ENCODE results near the gene MFSD2A. TPM values are rescaled to one million over a fixed set of nuclear protein-coding genes. Genes with fewer than 3 reads are reported as not detected.

The MFSD2A gene
- total and polyA plus RNA-seq, 10 of the 15 experiments (the other 5 are each of a cell fraction or from before 2014, with no cell fraction given): 0.84 to 30.1 (median 15.2) TPM

DNA sequence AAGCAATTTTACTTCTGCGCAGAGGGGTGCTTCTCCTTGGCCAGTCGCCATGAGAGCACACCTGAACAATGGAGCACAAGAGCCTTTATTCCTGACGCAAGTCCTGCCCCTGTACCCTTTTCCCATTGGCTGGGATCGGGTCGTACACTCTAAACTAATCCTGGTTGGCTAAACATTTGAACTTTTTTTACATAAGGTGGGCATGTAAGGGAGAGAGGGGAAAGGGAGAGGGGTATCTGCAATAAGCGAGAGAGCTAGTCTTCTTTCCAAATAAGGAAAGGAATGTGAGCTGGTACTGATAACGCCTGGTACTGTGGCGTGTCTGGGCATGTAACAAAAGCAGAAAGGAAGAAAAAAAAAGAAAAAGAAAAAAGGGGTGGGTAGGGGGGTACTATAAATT is 21.8 kb downstream of the MFSD2A start:
- H3K36me3 ChIP-seq (ENCODE audit: control insufficient read depth in 2 of 2, insufficient read depth in 2 of 2, low read length in 1 of 2): no peaks in the 10 kb centered on the region
- H3K27ac ChIP-seq (ENCODE audit: control insufficient read depth, insufficient read depth): no peak overlapping the region
- TF ChIP-seq, protein P1, sequence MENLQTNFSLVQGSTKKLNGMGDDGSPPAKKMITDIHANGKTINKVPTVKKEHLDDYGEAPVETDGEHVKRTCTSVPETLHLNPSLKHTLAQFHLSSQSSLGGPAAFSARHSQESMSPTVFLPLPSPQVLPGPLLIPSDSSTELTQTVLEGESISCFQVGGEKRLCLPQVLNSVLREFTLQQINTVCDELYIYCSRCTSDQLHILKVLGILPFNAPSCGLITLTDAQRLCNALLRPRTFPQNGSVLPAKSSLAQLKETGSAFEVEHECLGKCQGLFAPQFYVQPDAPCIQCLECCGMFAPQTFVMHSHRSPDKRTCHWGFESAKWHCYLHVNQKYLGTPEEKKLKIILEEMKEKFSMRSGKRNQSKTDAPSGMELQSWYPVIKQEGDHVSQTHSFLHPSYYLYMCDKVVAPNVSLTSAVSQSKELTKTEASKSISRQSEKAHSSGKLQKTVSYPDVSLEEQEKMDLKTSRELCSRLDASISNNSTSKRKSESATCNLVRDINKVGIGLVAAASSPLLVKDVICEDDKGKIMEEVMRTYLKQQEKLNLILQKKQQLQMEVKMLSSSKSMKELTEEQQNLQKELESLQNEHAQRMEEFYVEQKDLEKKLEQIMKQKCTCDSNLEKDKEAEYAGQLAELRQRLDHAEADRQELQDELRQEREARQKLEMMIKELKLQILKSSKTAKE (IDR thresholded peaks at IDR 0.05; ENCODE audit: low read depth, poor library complexity, severe bottlenecking): no peak
- TF ChIP-seq FOXM1 (IDR thresholded peaks at IDR 0.05; ENCODE audit: low read depth, low read length) (no peak), HDGF (IDR thresholded peaks at IDR 0.05) (no peak), IRF4 (IDR thresholded peaks at IDR 0.05; ENCODE audit: low read depth, low read length) (no peak), PAX8 (IDR thresholded peaks at IDR 0.05) (no peak), ZNF384 (IDR thresholded peaks at IDR 0.05; ENCODE audit: borderline replicate concordance, low read depth, low read length) (no peak), DPF2 (IDR thresholded peaks at IDR 0.05) (no peak), HDAC2 (IDR thresholded peaks at IDR 0.05) (no peak), TCF12 (IDR thresholded peaks at IDR 0.05; ENCODE audit: low read depth, low read length) (no peak), POLR2A (IDR thresholded peaks at IDR 0.05; ENCODE audit: low read depth, low read length) (no peak), EZH2 (IDR thresholded peaks at IDR 0.05; ENCODE audit: borderline replicate concordance, control insufficient read depth, low read depth, low read length) (no peak), KAT2A (conservative IDR thresholded peaks at IDR 0.05; ENCODE audit: control insufficient read depth, low read depth, low read length) (no peak), TCF3 (IDR thresholded peaks at IDR 0.05; ENCODE audit: borderline replicate concordance, insufficient read depth, low read depth, low read length) (no peak)
- TF ChIP-seq, protein P2, sequence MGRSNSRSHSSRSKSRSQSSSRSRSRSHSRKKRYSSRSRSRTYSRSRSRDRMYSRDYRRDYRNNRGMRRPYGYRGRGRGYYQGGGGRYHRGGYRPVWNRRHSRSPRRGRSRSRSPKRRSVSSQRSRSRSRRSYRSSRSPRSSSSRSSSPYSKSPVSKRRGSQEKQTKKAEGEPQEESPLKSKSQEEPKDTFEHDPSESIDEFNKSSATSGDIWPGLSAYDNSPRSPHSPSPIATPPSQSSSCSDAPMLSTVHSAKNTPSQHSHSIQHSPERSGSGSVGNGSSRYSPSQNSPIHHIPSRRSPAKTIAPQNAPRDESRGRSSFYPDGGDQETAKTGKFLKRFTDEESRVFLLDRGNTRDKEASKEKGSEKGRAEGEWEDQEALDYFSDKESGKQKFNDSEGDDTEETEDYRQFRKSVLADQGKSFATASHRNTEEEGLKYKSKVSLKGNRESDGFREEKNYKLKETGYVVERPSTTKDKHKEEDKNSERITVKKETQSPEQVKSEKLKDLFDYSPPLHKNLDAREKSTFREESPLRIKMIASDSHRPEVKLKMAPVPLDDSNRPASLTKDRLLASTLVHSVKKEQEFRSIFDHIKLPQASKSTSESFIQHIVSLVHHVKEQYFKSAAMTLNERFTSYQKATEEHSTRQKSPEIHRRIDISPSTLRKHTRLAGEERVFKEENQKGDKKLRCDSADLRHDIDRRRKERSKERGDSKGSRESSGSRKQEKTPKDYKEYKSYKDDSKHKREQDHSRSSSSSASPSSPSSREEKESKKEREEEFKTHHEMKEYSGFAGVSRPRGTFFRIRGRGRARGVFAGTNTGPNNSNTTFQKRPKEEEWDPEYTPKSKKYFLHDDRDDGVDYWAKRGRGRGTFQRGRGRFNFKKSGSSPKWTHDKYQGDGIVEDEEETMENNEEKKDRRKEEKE (IDR thresholded peaks at IDR 0.05): no peak
- TF ChIP-seq, protein P3, sequence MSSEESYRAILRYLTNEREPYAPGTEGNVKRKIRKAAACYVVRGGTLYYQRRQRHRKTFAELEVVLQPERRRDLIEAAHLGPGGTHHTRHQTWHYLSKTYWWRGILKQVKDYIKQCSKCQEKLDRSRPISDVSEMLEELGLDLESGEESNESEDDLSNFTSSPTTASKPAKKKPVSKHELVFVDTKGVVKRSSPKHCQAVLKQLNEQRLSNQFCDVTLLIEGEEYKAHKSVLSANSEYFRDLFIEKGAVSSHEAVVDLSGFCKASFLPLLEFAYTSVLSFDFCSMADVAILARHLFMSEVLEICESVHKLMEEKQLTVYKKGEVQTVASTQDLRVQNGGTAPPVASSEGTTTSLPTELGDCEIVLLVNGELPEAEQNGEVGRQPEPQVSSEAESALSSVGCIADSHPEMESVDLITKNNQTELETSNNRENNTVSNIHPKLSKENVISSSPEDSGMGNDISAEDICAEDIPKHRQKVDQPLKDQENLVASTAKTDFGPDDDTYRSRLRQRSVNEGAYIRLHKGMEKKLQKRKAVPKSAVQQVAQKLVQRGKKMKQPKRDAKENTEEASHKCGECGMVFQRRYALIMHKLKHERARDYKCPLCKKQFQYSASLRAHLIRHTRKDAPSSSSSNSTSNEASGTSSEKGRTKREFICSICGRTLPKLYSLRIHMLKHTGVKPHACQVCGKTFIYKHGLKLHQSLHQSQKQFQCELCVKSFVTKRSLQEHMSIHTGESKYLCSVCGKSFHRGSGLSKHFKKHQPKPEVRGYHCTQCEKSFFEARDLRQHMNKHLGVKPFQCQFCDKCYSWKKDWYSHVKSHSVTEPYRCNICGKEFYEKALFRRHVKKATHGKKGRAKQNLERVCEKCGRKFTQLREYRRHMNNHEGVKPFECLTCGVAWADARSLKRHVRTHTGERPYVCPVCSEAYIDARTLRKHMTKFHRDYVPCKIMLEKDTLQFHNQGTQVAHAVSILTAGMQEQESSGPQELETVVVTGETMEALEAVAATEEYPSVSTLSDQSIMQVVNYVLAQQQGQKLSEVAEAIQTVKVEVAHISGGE (CRISPR knock-in tag; IDR thresholded peaks at IDR 0.05): no peak
- CTCF ChIA-PET: interaction anchor here (0.9 to 11.5 kb wide), 6 partner anchors 9 to 834 kb away, joined by 3 to 185 read pairs (median 6); no protein-coding TSS in a partner anchor
- RAD21 ChIA-PET (ENCODE audit: unreplicated experiment): interaction anchor here (1.1 to 2.7 kb wide), 6 partner anchors 19 to 362 kb away, joined by 3 to 17 read pairs (median 4); no protein-coding TSS in a partner anchor
- POLR2A ChIA-PET: interaction anchor here (0.7 to 1.0 kb wide), 3 partner anchors 16 to 106 kb away, joined by 3 to 5 read pairs (median 3); no protein-coding TSS in a partner anchor
- intact Hi-C loops (cut with micrococcal nuclease; ENCODE audit: unreplicated experiment) (no loop called here), in situ Hi-C loops (cut with MboI) (no loop called here)
- FAIRE-seq: no peak
- WGBS (ENCODE audit: insufficient coverage, insufficient replicate concordance, low lambda C conversion rate, missing lambda C conversion rate): 70% methylated on average over 8 of the region's 8 CpGs
- BruUV-seq (replicated peaks): no TSS peak
- ATAC-seq: no peak; the same call in 2 of the 3 replicates
- H3K9ac ChIP-seq (ENCODE audit: control insufficient read depth, insufficient read depth, low read length): no peak overlapping the region
- no peak overlapping the region for H3K4me2 ChIP-seq (ENCODE audit: control insufficient read depth, insufficient read depth)
- H3K4me3 ChIP-seq: no peak overlapping the region
- H3K27me3 ChIP-seq (replicated peaks in 1 of 2; ENCODE audit: control insufficient read depth in 2 of 2, insufficient read depth in 2 of 2, low read length in 1 of 2): no peaks in the 10 kb centered on the region
- H3K4me1 ChIP-seq (ENCODE audit: control insufficient read depth, insufficient read depth, low read length): peaks cover 3% of the 10 kb centered on the region
- no peak overlapping the region for H2AFZ ChIP-seq (ENCODE audit: control insufficient read depth, low read depth, low read length)
- no peaks in the 10 kb centered on the region for H3K79me2 ChIP-seq (ENCODE audit: control insufficient read depth, insufficient read depth, low read length)
- SMC1A ChIA-PET (ENCODE audit: uncharacterized antibody, unreplicated experiment): interaction anchor here (1.0 to 7.5 kb wide), 8 partner anchors 18 to 361 kb away, joined by 3 to 157 read pairs (median 6); partner anchors contain the start of gene MYCL
- no peaks in the 10 kb centered on the region for H3K9me3 ChIP-seq (replicated peaks; ENCODE audit: control insufficient read depth, insufficient read depth, low read length)
- no peaks in the 10 kb centered on the region for H4K20me1 ChIP-seq (ENCODE audit: control insufficient read depth, insufficient read depth)
- no peak for DNase-seq (ENCODE audit: low read depth, low spot score)

Measured in GM12878 (cell line).